ENCODE data around the gene AQP12B. TPM values are rescaled to one million over a fixed set of nuclear protein-coding genes. Genes with fewer than 3 reads are reported as not detected.

Gene AQP12B
- polyA plus RNA-seq, 4 donors, result 0.19 to 2.8 (median 0.60) TPM

GRCh38 chr2:240718896-240719490 lies 36.3 kb upstream of the AQP12B start:
- DNase-seq (ENCODE audit: low read depth in 4 of 4, low spot score in 2 of 4), result no peak

DNA sequence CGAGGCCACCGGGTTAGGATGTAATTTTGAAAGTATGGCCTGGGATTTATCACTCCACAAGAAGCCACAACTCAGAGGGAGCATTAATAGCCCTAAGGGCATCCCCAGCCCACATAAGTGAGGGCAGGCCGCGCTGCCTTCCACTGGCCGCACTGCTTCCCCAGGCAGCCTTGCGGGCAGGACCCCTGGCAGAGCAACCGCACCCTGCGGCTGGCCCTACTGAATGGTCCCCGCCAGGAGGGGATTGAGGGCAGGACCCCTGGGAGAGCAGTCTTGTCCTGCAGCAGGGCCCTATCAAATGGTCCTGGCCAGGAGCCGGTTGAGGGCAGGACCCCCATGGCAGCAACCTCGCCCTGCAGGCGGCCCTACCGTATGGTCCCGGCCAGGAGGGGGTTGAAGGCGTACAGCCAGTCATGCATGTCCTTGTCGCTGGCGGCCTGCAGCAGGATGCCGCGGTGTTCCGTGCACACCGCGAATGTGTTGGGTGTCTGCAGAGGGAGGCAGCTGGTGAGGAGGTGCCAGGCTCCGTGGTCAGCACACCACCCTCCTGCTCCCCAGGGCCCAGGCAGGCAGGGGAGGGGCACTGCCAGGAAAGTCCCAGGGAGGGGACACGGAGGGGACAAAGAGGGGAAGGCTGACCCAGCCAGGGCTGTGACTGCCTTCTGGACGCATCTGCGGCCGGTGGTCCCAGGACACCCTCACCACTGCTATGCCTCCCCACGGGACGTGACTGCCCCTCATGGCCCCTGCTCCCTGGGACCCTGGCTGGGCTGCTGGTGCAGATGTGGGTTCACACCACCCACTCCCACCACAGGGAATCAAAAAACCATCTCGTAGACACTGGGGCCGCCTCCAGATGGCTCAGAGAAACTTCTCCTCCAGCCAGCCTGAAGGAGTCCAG lies 35.2 kb upstream of the AQP12B start:
- no peak for DNase-seq (ENCODE audit: low read depth in 4 of 4, low spot score in 2 of 4)

GRCh38 chr2:240717181-240717641 lies 34.5 kb upstream of the AQP12B start:
- no peak for DNase-seq (ENCODE audit: low read depth in 4 of 4, low spot score in 2 of 4)

GRCh38 chr2:240716130-240716798 lies 33.6 kb upstream of the AQP12B start:
- DNase-seq (ENCODE audit: low read depth in 4 of 4, low spot score in 2 of 4), result no peak

DNA sequence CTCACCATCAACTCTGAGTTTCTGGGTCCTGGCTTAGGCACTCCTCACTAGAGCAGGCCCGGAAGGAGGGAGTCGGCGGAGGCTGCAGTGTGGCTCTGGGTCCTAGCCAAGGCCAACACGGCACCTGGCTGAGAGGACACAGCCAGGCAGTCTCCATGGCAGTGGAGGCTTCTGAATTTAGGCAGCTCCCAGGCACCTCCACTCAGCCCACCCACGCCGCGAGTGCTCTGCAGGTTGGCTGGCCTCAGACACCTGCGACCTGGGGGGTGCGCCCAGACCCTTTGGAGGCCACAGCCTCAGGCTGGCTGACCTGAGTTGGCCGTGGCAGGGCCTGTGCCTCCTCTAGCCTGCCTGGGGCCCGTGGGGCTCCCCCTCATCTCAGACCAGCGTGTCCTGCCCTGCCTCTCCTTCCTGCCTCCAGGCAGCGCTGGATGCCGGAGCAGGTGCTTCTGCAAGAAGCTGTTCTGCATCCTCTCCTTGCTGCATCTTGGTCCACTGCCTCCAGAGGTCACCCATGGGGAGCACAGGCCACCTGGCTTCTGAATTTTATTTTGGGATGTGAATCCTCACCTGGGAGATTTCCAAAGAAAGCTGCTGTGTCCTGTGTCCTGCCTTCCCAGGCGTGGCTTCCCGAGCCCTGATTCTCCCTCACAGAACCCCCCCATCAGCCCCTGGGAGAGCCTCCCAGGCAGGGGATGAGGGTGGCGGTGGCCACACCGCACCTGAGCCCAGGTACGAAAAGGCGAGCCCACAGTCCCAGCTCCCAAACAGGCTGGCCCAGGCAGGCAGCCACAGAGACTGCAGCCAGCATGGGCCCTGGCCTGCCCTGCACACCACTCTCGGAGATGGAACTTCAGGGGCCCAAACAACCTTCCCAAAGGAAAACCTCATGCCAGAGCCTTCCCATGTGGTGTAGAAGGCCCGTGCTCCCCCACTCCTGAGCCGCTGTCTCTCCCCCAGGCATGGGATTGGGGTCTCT lies 32.4 kb upstream of the AQP12B start:
- DNase-seq (ENCODE audit: low read depth in 4 of 4, low spot score in 2 of 4), result no peak

DNA sequence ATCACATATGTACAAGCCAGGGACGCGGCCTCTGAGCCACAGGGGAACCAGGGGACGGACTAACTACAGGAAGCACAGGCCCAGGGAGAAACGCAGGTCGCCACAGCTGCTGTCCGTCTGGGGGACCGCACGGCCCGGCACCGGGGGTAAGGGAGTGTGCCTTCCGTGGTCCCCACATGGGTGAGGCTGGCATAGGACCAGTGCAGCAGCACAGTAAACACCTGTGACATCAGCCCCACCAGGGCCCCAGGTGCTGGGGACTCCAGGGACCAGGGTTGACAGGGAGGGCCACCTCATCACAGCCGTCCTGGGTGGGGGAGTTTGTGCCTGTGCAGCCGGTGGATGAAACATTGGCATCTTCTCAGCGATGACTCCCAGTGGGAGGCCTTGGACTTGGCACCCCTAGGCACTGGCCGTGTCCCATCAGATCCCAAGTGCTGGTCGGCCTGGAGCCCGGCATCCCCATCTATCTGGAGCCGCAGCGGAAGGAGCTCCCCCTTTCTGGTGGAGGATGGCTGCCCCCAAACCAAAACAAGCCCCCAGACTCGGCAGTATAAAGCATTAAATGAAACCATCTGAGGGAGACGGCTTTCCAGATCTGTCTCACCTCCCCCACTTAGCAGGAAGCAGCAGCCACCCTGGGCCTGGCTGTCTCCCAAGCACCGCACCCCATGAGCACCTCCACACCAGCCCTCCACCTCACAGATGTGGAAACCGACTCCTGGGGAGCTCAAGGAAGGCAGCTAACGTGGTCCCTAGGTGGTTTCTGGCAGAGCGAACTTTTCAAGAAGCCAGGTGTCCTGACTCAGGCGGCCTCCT lies 31.5 kb upstream of the AQP12B start:
- DNase-seq (ENCODE audit: low read depth in 4 of 4, low spot score in 2 of 4), result no peak

- DNase-seq (ENCODE audit: low read depth in 4 of 4, low spot score in 2 of 4), result no peak
Measured at GRCh38 chr2:240713071-240713927, 30.6 kb upstream of the AQP12B start.

- no peak for DNase-seq (ENCODE audit: low read depth in 4 of 4, low spot score in 2 of 4)
Measured at GRCh38 chr2:240712121-240712520, 29.4 kb upstream of the AQP12B start.

- no peak for DNase-seq (ENCODE audit: low read depth in 4 of 4, low spot score in 2 of 4)
Measured at GRCh38 chr2:240711701-240712100, 29.0 kb upstream of the AQP12B start.

DNA sequence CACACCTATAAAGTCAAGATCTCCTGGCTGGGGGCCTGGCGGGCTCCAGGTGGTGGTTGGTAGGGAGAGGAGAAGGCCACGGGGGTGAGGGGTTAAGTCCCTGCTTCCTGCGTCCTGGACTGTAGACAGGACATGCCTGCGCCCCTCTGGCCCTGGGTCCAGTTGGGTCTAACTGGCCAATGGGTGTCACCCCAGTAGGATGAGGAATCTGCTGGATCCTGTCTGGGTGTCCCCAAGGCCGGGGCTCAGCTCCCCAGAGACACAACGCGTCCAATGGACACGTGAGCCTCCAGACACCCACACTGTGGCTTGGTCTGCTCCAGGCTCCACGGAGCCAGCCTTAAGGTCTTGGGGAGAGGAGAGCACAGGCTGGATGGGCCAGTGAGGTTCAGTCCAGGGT lies 28.6 kb upstream of the AQP12B start:
- no peak for DNase-seq (ENCODE audit: low read depth in 4 of 4, low spot score in 2 of 4)

GRCh38 chr2:240708457-240708856 lies 25.8 kb upstream of the AQP12B start:
- DNase-seq (ENCODE audit: low read depth in 4 of 4, low spot score in 2 of 4), result no peak

DNA sequence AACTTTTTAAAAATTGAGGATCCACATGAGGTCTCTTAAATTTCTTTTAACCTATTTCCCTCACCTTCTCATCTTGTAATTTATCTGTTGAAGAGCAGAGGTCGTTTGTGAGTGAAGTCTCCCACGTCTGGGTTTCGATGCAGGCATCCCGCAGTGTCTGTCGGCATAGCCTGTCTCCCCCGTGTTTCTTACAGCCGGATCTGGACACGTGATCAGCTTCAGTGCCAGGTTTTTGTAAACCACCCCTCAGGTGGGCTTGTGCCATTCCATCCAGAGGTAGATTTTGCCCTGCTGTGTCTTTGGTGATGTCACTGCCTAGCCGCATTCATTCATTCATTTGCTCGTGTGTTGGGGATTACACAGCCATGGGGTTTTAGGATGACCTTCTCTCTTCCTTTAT lies 25.1 kb upstream of the AQP12B start:
- DNase-seq (ENCODE audit: low read depth in 4 of 4, low spot score in 2 of 4), result no peak

GRCh38 chr2:240707043-240707756 lies 24.5 kb upstream of the AQP12B start:
- no peak for DNase-seq (ENCODE audit: low read depth in 4 of 4, low spot score in 2 of 4)

GRCh38 chr2:240705204-240705791 lies 22.6 kb upstream of the AQP12B start:
- DNase-seq (ENCODE audit: low read depth in 4 of 4, low spot score in 2 of 4), result no peak

DNA sequence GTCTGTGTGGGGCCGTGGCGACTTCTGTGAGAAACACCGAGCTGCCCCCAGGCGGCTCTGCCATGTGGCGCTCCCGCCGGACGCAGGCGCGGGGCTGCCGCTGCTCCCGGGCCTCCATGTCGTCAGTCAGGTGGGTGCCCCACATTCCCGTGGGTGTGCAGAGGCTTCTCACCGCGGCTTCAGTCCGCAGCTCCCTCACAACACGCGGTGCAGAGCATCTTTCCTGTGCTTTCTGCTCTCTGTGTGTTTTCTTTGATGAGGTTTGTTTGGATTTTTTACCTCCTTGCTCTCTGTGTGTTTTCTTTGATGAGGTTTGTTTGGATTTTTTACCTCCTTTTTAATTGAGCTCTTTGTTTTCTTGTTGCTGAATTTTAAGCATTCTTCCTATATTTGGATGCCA lies 22.0 kb upstream of the AQP12B start:
- no peak for DNase-seq (ENCODE audit: low read depth in 4 of 4, low spot score in 2 of 4)

DNA sequence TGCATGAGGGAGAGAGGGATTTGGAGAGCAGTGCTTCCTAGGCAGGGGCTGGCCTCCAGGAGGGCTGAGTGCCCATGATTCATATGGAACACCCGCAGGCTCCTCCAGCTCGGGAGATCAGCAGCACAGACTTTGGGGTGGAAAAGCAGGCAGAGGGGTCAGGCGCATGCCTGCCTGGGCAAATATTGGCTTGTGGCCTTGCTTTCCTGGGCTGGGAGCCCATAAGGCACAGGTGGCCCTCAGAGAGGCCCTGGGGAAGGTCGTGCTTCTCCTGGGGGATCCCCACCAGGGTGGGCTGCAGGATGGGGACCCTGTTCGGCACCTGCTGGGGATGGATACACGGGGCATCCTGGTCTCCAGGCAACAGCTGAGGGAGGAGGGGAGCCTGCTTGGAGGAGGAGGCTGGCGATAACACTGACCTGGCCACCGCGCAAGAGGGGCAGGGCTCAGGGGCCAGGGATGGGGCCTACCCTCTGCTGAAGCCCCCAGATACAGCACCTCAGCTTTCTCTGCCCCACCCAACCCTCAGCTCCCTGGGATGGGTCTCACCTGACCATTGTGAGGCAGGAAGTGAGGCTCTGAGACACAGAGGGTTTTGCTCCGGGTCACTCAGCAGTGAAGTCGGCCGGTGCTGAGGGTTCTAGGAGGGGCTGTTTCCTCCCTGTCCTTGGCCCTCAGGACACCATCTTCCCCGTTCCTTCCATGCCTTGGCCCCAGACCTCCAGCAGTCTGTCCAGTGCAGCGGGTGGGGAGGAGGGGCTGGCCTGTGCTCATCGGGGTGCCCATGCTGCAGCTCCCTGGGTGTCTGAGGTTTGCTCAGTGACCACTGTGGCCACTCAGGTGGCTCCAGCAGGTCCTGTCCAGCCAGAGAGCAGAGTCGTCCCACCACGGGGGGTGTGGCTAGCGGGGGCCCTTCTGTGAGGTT lies 21.0 kb upstream of the AQP12B start:
- no peak for DNase-seq (ENCODE audit: low read depth in 4 of 4, low spot score in 2 of 4)

- DNase-seq (ENCODE audit: low read depth in 4 of 4, low spot score in 2 of 4), result no peak
Measured at GRCh38 chr2:240702640-240703011, 19.9 kb upstream of the AQP12B start.

Measured in left renal cortex interstitium (tissue), 4 donors.